Effector memory CD8-positive, alpha-beta T cell (primary cell): ENCODE results near the gene CACNG8.
A peak's percentile ranks its signal among the peaks of the same experiment; 100 is the strongest.
"Not testable (repeated sequence)": the region's sequence is repeated elsewhere in the genome, so short reads cannot be mapped to it uniquely, and the experiment has no call there.

Experiments used
- ATAC-seq: fragments of 150-1000 bp; cut with Tn5 transposase; replicated peaks from 2 replicates; pipeline ENCODE4 v1.10.0; 2021; ENCODE audit warnings: mild to moderate bottlenecking, moderate library complexity
- DNase-seq, 3 experiments: peaks; one replicate each; pipeline ENCODE4 v3.0.0; 2021
- H3K27ac Mint-ChIP-seq, 2 donors: one replicate each; pipeline ENCODE4 v1.8.0; 2022; ENCODE audit warnings: mild to moderate bottlenecking in 2 of 2, mixed read lengths in 2 of 2, moderate library complexity in 2 of 2
- H3K27me3 Mint-ChIP-seq, 2 donors: one replicate each; pipeline ENCODE4 v1.8.0; 2022; ENCODE audit warnings: mixed read lengths in 2 of 2
- H3K36me3 Mint-ChIP-seq: one replicate; pipeline ENCODE4 v1.8.0; 2022; ENCODE audit warnings: mild to moderate bottlenecking, moderate library complexity, mixed read lengths; ENCODE audit not compliant: insufficient read depth
- H3K4me1 Mint-ChIP-seq, 2 donors: one replicate each; pipeline ENCODE4 v1.8.0; 2022; ENCODE audit warnings: low read depth in 2 of 2, mixed read lengths in 2 of 2
- H3K4me3 Mint-ChIP-seq, 2 donors: one replicate each; pipeline ENCODE4 v1.8.0; 2022; ENCODE audit warnings: mild to moderate bottlenecking in 2 of 2, mixed read lengths in 2 of 2, moderate library complexity in 2 of 2
- H3K9me3 Mint-ChIP-seq, 2 donors: one replicate each; pipeline ENCODE4 v1.8.0; 2022; ENCODE audit warnings: mixed read lengths in 2 of 2

The CACNG8 gene

DNA sequence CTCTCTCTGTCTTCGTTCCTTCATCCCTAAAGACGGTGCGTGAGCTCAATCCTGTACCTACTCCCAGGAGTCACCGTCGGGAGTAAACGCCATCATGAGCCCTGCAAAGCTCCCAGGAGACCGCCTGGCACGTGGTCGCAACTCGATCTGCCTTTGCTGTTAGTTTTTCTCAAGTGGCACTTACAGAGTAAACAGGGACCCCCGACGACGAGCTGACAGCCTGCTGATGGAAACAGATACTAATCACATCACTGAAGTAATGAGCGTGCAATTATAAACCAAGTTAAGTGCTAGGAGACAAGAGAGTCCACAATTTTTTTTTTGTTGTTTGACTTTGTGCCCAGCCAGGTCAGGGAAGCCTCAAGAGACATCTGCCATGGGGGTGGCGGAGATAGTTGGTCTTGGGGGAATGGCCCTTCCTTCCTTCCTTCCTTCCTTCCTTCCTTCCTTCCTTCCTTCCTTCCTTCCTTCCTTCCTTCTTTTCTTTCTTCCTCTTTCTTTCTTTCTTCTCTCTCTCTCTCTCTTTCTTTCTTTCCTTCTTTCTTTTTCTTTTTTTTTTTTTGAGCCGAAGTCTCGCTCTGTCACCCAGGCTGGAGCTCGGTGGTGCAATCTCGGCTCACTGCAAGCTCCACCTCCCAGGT lies 52.3 kb downstream of the CACNG8 start:
- H3K9me3 Mint-ChIP-seq, result no peaks in the 10 kb centered on the region
- peaks cover 51 to 77% of the 10 kb centered on the region in 2 donors for H3K27me3 Mint-ChIP-seq
- no peaks in the 10 kb centered on the region for H3K4me1 Mint-ChIP-seq
- no peak overlapping the region for H3K27ac Mint-ChIP-seq
- H3K36me3 Mint-ChIP-seq, result no peaks in the 10 kb centered on the region
- DNase-seq (no peak), ATAC-seq (no peak)
- H3K4me3 Mint-ChIP-seq, result no peak overlapping the region

DNA sequence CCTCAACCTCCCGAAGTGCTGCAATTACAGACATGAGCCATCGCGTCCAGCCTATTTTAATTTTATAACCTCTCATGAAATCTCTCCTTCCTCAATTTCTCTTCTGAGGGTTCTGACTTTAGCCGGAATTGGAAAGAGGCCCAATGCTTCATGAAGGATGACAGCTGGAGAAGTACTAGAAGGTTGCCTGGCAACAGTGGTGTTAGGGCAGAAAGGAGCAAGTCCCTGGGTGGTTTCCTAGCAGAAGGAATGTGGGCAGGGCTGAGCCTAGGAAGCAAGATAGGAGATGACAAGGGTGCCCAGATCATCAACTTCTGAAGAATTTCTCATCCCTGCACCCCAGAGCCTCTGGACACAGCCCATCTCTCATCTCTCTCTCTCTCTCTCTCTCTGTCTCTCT lies 54.5 kb downstream of the CACNG8 start:
- Mint-ChIP-seq H3K9me3 (no peaks in the 10 kb centered on the region), H3K4me3 (no peak overlapping the region), H3K4me1 (no peaks in the 10 kb centered on the region), H3K27ac (no peak overlapping the region), H3K27me3 (peaks cover 51 to 77% of the 10 kb centered on the region in 2 donors), H3K36me3 (no peaks in the 10 kb centered on the region)
- ATAC-seq (no peak), DNase-seq (no peak)

DNA sequence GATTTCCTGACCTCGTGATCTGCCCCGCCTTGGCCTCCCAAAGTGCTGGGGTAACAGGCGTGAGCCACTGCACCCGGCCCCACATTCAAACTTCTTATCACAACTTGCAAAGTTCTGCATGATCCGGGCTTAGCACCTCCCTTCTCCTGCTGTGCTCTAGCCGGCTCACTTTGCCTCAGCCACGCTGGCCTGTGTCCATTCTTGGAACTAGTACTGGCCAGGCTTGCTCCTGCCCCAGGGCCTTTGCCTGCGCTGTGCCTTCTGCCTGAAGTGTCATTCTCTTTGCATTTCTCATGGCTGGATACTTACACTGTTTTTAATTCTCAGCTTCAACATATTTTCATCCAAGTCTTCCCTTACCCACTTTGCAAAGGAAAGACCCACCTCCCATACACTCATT lies 58.6 kb downstream of the CACNG8 start:
- H3K27ac Mint-ChIP-seq, result no peak overlapping the region
- no peaks in the 10 kb centered on the region for H3K36me3 Mint-ChIP-seq
- H3K4me3 Mint-ChIP-seq, result no peak overlapping the region
- no peak for ATAC-seq
- H3K4me1 Mint-ChIP-seq, result peaks cover 0 to 2% of the 10 kb centered on the region in 2 donors
- no peak for DNase-seq
- H3K9me3 Mint-ChIP-seq, result no peaks in the 10 kb centered on the region
- H3K27me3 Mint-ChIP-seq, result peaks cover 44 to 61% of the 10 kb centered on the region in 2 donors

DNA sequence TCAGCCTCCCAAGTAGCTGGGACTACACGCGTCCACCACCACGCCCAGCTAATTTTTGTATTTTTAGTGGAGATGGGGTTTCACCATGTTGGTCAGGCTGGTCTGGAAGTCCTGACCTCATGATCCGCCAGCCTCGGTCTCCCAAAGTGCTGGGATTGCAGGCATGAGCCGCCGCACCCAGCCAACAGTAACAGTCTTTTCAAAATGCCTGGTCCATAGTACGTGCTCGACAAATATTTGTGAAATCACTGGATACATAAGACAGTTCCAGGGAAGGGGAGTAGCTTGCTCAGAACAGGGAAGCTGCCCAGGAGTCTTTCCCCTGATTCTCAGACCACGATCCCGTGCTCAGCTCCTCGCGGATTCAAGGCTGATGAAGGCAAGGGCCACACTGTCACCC lies 59.2 kb downstream of the CACNG8 start:
- Mint-ChIP-seq H3K4me3 (no peak overlapping the region), H3K27me3 (peaks cover 42 to 56% of the 10 kb centered on the region in 2 donors), H3K9me3 (no peaks in the 10 kb centered on the region), H3K36me3 (no peaks in the 10 kb centered on the region), H3K27ac (no peak overlapping the region), H3K4me1 (peaks cover 0 to 2% of the 10 kb centered on the region in 2 donors)
- no peak for DNase-seq
- no peak for ATAC-seq

DNA sequence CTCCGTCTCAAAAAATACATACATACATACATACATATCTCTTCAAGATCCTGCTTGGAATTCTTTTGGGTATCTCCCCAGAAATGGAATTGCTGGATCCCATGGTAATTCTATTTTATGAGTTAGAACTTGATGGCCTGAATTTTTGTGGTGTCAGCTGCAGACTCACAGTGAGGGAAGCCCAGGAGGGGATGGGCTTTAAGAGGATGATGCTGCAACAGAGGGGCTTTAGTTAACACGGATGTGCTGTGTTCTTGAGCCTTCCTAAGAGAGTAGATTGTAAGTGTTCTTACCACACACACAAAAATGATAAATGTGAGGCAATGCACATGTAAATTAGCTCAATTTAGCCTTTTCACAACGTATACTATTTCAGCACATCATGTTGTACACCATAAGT lies 60.5 kb downstream of the CACNG8 start:
- Mint-ChIP-seq H3K27me3 (peaks cover 36 to 44% of the 10 kb centered on the region in 2 donors), H3K9me3 (no peaks in the 10 kb centered on the region), H3K27ac (no peak overlapping the region), H3K4me1 (peaks cover 0 to 2% of the 10 kb centered on the region in 2 donors), H3K36me3 (no peaks in the 10 kb centered on the region), H3K4me3 (no peak overlapping the region)
- no peak for ATAC-seq
- no peak for DNase-seq

DNA sequence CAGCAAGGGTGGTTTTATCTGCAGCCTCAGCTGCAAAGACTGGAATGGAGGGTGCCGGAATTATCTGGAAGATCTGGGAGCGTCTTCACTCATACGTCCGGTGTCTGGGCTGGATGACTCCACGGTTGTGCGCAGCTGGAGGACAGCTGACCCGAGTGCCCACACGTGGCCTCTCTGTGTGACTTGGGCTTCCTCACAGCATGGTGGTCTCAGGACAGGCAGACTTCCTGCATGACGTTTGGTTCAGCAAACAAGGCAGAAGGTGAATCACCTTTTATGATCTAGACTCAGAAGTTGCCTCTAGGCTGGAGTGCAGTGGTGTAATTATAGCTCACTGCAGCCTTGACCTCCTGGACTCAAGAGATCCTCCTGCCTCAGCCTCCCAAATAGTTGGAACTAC lies 61.9 kb downstream of the CACNG8 start:
- Mint-ChIP-seq H3K27me3 (peaks cover 41 to 46% of the 10 kb centered on the region in 2 donors), H3K4me1 (peaks cover 0 to 2% of the 10 kb centered on the region in 2 donors), H3K9me3 (no peaks in the 10 kb centered on the region), H3K36me3 (no peaks in the 10 kb centered on the region), H3K27ac (no peak overlapping the region), H3K4me3 (no peak overlapping the region)
- DNase-seq (no peak), ATAC-seq (no peak)

DNA sequence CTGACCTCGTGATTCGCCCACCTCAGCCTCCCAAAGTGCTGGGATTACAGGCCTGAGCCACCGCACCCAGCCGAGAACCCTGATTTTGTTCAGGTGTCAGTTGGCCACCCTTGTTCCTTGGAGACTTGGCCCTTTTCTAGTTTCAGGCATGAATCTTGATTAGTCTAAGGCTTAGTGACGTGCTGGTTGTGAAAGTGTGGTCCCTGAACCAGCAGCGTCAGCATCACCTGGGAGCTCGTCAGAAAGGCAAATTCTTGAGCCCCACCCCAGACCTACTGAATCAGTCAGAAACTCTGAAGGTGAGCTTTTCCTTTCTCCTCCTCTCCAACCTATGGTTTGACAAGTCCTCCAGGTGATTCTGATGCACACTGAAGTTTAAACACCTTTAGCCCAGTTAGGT lies 63.9 kb downstream of the CACNG8 start:
- DNase-seq, result no peak
- Mint-ChIP-seq H3K27ac (no peak overlapping the region), H3K9me3 (no peaks in the 10 kb centered on the region), H3K27me3 (peaks cover 47 to 50% of the 10 kb centered on the region in 2 donors), H3K36me3 (no peaks in the 10 kb centered on the region), H3K4me3 (no peak overlapping the region), H3K4me1 (peaks cover 3 to 4% of the 10 kb centered on the region in 2 donors)
- ATAC-seq, result no peak

DNA sequence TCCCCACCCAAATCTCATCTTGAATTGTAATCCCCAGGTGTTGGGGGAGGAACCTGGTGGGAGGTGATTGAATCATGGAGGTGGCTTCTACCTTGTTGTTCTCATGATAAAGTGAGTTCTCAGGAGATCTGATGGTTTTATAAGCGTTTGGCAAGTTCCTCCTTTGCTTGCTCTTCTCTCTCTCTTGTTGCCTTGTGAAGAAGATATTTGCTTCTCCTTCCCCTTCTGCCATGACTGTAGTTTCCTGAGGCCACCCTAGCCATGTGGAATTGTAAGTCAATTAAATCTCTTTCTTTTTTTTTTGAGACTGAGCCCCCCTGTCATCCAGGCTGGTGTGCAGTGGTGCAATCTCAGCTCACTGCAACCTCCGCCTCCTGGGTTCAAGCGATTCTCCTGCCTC lies 66.6 kb downstream of the CACNG8 start:
- Mint-ChIP-seq H3K4me1 (peaks cover 2 to 3% of the 10 kb centered on the region in 2 donors), H3K4me3 (no peak overlapping the region), H3K9me3 (no peaks in the 10 kb centered on the region), H3K27ac (no peak overlapping the region), H3K27me3 (peaks cover 28 to 34% of the 10 kb centered on the region in 2 donors), H3K36me3 (no peaks in the 10 kb centered on the region)
- ATAC-seq (no peak), DNase-seq (no peak)

DNA sequence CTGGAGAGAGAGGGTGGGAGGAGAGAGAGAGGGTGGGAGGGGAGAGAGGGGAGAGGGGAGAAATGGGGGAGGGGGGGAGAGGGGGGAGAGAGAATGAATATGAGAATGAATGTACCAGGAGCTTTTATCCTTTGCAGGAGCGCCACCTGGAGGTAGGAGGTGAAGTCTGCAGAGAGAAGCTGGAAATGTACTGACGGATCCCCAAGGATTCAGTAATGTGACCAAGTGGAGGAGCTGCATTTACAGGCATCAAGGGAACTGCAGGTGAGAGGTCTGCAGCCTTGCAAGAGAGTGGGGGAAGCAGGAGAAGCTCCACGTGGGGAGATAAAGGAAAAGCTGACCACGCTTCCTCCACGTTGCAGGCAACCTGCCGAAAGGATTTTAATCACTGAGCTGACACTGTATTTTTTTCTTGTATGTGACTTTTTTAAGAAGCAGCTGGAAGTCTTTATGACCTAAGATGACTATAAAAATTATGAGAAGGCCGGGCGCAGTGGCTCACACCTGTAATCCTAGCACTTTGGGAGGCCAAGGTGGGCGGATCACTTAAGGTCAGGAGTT lies 67.3 kb downstream of the CACNG8 start:
- DNase-seq, result peak; percentile 35 to 39 (median 38)
- Mint-ChIP-seq H3K36me3 (no peaks in the 10 kb centered on the region), H3K27me3 (peaks cover 34 to 37% of the 10 kb centered on the region in 2 donors), H3K4me3 (no peak overlapping the region), H3K9me3 (no peaks in the 10 kb centered on the region), H3K4me1 (peaks cover 2 to 3% of the 10 kb centered on the region in 2 donors), H3K27ac (no peak overlapping the region)
- ATAC-seq, result no peak

DNA sequence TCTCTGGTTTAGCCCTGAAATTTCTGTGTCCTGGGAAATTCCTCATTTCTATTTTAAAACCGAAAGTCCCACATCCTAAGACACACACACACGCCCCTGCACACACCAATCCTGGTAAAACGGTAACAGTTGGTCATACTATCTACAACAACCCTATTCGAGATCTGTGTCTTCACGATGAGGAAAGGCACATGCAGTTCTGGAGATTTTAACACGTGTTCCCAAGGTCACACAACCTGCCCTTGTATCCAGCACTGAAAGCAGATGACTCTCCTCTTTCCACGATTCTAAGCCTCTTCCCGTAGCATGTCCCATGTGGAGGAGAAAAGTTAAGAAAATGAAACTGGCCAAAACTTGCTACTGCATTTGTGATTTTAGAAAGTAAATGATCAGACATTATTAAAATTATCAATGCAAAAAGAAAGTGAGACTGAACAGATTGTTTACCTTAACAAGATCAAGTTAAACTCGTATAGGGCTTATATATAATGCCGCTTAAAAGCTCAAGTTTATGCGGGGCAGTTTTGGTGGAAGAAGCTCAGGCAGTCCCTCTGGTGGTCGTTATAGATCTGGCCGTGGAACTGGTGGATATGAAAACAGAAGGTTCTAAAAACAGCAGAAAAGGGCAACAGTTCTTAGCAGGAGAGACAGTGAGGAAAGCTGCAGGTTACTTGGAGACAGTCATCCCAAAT lies 68.3 kb downstream of the CACNG8 start:
- Mint-ChIP-seq H3K36me3 (no peaks in the 10 kb centered on the region), H3K27ac (no peak overlapping the region), H3K4me3 (no peak overlapping the region), H3K4me1 (peaks cover 2 to 3% of the 10 kb centered on the region in 2 donors), H3K27me3 (peaks cover 43% of the 10 kb centered on the region in 2 donors), H3K9me3 (no peaks in the 10 kb centered on the region)
- DNase-seq (no peak), ATAC-seq (no peak)

DNA sequence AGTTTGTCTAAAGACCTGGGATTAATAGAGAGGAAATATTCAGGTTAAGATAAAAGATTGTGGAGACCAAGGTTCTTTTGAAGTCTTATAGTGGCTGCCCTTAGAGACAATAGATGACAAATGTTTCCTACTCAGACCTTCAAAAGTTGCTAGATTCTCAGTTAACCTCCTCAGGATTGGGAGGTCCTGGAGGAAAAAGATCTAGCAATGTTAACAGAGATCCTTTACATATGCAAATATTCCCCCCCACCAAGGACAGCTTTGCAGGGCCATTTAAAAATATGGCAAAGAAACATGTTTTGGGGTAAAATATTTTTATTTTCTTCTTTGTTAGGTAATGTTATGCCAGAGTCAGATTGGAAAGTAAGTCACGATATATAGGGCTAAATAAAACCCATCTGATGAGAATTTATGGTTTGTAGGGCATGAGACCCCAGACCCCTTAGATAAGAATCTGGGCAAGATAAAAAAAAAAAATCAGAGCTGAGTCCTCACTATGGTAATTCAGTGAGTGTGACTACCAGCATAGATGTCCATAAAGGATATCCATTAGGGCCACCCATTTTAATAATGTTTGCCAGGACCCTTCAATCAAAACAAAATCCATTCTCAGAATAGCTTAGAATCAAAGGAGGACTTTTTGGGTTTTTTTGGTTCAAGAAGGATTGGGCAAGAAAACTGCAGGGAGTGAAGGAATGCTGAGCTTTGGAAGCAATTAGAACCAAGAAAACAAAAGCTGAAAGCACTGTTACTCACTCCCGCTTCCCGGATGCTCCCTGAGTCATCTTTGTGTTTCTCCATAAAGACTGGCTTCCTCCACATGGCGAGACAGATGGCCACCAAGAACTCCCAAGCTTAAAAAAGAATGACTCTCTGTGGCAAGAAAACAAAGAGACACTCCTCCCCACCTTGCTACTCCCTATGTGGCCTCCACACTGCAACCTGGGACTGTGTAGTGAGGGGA lies 72.8 kb downstream of the CACNG8 start:
- peaks cover 32 to 58% of the 10 kb centered on the region in 2 donors for H3K27me3 Mint-ChIP-seq
- DNase-seq, result no peak
- no peaks in the 10 kb centered on the region for H3K9me3 Mint-ChIP-seq
- H3K27ac Mint-ChIP-seq, result no peak overlapping the region
- ATAC-seq, result no peak
- no peaks in the 10 kb centered on the region for H3K4me1 Mint-ChIP-seq
- H3K36me3 Mint-ChIP-seq, result no peaks in the 10 kb centered on the region
- H3K4me3 Mint-ChIP-seq, result no peak overlapping the region

DNA sequence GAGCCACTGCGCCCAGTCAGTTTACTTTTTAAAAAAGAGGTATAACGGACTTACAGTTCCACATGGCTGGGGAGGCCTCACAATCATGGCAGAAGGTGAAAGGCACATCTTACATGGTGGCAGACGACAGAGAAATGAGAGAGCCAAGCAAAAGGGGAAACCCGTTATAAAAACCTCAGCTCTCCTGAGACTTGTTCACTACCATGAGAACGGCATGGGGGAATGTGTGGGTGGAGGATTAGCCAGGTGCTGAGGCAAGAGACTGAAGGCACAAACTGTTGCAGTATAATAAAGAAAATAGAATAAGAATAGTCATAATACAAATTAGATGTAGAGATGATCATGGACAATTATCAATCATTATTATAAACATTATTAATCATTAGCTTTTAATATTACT lies 73.8 kb downstream of the CACNG8 start:
- H3K9me3 Mint-ChIP-seq, H3K4me3 Mint-ChIP-seq, DNase-seq, H3K36me3 Mint-ChIP-seq, H3K4me1 Mint-ChIP-seq, H3K27ac Mint-ChIP-seq, ATAC-seq: not testable (repeated sequence)
- peaks cover 24 to 50% of the 10 kb centered on the region in 2 donors for H3K27me3 Mint-ChIP-seq
